ENCODE measurements around the gene RAD18.
A peak's percentile ranks its signal among the peaks of the same experiment; 100 is the strongest.

Gene RAD18

DNA sequence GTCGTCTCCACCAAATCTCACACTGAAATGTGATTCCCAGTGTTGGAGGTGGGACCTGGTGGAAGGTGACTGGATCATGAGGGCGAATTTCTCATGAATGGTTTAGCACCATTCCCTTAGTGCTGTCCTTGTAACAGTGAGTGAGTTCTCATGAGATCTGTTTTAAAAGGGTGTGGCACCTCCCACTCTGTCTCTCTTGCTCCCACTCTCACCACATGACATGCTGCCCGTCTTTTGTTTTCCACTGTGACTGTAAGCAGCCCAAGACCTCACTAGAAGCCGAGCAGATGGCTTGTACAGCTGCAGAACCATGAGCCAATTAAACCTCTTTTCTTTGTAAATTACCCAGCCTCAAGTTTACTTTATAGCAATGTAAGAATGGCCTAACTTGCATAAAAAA lies 21.2 kb downstream of the RAD18 start:
- no peak overlapping the region for H3K4me3 ChIP-seq (ENCODE audit: control insufficient read depth, low read depth, low read length)
- DNase-seq (ENCODE audit: low read depth), result no peak
- TF ChIP-seq, protein P1, sequence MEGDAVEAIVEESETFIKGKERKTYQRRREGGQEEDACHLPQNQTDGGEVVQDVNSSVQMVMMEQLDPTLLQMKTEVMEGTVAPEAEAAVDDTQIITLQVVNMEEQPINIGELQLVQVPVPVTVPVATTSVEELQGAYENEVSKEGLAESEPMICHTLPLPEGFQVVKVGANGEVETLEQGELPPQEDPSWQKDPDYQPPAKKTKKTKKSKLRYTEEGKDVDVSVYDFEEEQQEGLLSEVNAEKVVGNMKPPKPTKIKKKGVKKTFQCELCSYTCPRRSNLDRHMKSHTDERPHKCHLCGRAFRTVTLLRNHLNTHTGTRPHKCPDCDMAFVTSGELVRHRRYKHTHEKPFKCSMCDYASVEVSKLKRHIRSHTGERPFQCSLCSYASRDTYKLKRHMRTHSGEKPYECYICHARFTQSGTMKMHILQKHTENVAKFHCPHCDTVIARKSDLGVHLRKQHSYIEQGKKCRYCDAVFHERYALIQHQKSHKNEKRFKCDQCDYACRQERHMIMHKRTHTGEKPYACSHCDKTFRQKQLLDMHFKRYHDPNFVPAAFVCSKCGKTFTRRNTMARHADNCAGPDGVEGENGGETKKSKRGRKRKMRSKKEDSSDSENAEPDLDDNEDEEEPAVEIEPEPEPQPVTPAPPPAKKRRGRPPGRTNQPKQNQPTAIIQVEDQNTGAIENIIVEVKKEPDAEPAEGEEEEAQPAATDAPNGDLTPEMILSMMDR (conservative IDR thresholded peaks at IDR 0.05; ENCODE audit: control insufficient read depth, insufficient read depth, low read depth, low read length), result no peak

DNA sequence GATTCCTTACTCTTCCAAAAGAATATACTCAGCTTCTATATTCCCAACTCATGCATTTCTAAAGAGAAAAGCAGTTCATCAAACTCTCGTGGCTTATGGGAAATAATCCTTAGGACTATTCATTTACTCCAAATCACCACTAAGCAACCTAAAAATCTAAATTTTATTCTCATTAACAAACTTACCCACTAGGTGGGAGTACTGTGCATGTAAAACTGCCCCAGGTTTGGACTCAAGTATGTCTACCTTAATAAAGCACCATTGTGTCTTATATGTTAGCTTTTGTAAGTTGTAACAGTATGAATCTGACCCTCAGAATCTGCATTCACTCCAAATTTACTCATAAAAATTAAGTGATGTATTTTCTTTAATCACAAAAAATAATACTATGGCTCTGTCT lies 25.3 kb downstream of the RAD18 start:
- H3K4me3 ChIP-seq (ENCODE audit: control insufficient read depth, low read depth, low read length), result no peak overlapping the region
- peak; percentile 47 for DNase-seq (ENCODE audit: low read depth)
- TF ChIP-seq, protein P1 (conservative IDR thresholded peaks at IDR 0.05; ENCODE audit: control insufficient read depth, insufficient read depth, low read depth, low read length), result peak; percentile 52

DNA sequence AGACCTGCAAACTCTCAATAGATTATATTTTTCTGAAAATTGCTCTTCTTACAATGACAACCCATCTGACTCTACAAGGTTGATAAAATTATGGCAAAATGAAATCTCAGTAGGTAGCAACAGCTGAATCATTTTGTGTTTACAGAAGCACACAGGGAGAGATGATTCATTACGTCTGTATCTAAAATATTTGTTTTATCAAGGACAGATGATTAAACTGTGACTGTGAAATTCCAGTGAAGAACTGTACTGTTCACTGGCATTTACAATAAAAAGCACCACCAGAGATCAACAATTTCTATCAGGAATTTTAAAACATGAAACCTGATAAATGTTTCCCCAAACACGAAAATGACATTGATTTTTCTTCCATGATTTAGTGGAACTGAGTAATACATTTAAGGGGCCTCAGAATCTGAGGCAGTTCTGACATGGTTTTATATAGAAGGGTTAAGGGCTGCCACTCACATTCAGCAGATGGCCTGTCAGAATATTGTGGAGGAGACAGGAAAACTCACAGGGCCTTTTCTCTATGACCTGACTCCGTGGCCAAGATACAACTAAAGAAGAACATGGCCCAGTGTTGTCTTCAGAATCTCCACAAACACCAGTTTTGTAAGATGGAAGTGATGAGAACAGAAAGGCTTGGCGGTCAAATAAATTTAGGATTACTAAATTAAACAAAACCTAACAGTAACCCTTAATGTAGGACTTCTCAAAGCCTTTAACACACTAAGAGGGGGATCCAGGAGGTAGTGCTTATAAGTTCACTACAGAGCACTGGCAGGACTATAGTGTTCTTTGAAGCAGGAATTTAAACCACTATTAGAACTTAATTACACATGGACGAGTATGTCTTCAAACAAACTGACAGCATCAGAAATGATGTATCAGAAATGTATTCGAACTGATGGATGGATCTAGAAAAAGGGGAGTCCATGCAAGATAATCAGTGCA lies 25.9 kb downstream of the RAD18 start:
- TF ChIP-seq, protein P1 (conservative IDR thresholded peaks at IDR 0.05; ENCODE audit: control insufficient read depth, insufficient read depth, low read depth, low read length), result no peak
- peak; percentile 74 for DNase-seq (ENCODE audit: low read depth)
- no peak overlapping the region for H3K4me3 ChIP-seq (ENCODE audit: control insufficient read depth, low read depth, low read length)

DNA sequence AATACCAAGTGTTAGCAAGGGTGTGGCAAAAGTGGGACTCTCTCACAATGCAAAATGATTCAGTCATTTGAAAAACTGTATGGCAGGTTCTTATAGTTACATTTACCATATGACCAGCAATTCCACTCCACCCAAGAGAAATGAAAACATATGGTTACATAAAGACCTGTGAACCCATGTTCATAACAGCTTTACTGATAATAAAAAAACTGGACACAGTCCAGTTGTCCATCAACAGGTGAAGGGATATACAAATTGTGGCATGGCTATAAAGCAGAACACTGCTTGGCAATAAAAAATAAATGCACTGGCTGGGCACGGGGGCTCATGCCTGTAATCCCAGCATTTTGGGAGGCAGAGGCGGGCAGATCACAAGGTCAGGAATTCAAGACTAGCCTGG lies 30.8 kb downstream of the RAD18 start:
- TF ChIP-seq, protein P1 (conservative IDR thresholded peaks at IDR 0.05; ENCODE audit: control insufficient read depth, insufficient read depth, low read depth, low read length), result no peak
- DNase-seq (ENCODE audit: low read depth), result no peak
- no peak overlapping the region for H3K4me3 ChIP-seq (ENCODE audit: control insufficient read depth, low read depth, low read length)

DNA sequence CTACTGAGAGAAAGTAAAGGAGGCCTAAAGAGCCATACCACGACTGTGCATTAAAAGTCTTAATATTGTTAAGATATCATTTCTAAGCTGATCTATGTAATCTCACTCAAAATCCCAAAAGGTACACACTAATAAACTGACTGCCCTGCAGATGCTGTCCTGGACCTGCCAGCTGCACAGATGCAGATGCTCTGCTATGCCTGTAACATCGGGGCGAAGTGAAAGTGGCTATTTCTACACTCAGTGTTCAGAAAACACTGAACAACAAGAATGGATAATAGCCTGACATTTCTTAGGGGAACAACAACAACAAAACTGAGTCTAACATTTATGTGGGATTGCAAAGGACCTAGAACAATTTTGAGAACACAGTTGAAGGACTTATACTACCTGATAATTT lies 31.9 kb downstream of the RAD18 start:
- no peak for DNase-seq (ENCODE audit: low read depth)
- TF ChIP-seq, protein P1 (conservative IDR thresholded peaks at IDR 0.05; ENCODE audit: control insufficient read depth, insufficient read depth, low read depth, low read length), result no peak
- no peak overlapping the region for H3K4me3 ChIP-seq (ENCODE audit: control insufficient read depth, low read depth, low read length)

DNA sequence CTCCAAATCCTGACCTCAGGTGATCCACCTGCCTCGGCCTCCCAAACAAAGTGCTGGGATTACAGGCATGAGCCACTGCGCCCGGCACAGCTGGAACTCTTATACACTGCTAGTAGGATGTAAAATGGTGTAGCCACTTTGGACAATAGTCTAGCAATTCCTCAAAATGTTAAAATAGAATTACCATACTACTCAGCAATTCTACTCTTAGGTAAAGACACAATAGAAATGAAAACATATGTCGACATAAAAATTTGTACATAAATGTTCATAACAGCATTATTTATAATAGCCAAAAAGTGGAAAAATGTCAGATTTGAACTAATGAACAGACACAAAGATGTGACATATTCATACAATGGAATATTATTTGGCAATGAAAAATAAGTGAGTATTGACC lies 33.4 kb downstream of the RAD18 start:
- no peak overlapping the region for H3K4me3 ChIP-seq (ENCODE audit: control insufficient read depth, low read depth, low read length)
- TF ChIP-seq, protein P1 (conservative IDR thresholded peaks at IDR 0.05; ENCODE audit: control insufficient read depth, insufficient read depth, low read depth, low read length), result no peak
- DNase-seq (ENCODE audit: low read depth), result no peak
